Activated CD4-positive, alpha-beta T cell treated with anti-CD3 and anti-CD28 coated beads, Interleukin-2, Interleukin-6, amounts not matched to agents 100 ng/mL and 50 ng/mL, durations not matched to agents 16 hours and 8 hours (primary cell): Measurements from ENCODE around the gene B9D2.
"Not testable (repeated sequence)": the region's sequence is repeated elsewhere in the genome, so short reads cannot be mapped to it uniquely, and the experiment has no call there.

ENCODE experiments used
- DNase-seq: peaks from one replicate; pipeline ENCODE4 v3.0.0-alpha.2; 2020

B9D2 gene

GRCh38 chr19:41353466-41354342 is 10.2 kb downstream of the B9D2 start, which contains the start of gene TGFB1:
Gene TGFB1, minus strand, starts transcription at chr19:41353922. Its CDS starts 878 bp downstream, at chr19:41353044.
- peak; percentile 94 for DNase-seq

GRCh38 chr19:41352609-41353465 is 11.1 kb downstream of the B9D2 start:
- peak; percentile 85 for DNase-seq

GRCh38 chr19:41352279-41352608 is 11.7 kb downstream of the B9D2 start:
- DNase-seq, result no peak

- DNase-seq, result peak; percentile 85
Measured at GRCh38 chr19:41351339-41352245, 12.4 kb downstream of the B9D2 start.

- peak; percentile 32 for DNase-seq
Measured at GRCh38 chr19:41350735-41351338, 13.1 kb downstream of the B9D2 start.

GRCh38 chr19:41346916-41347315 is 17.0 kb downstream of the B9D2 start:
- DNase-seq, result not testable (repeated sequence)

- no peak for DNase-seq
Measured at GRCh38 chr19:41344162-41344561, 19.8 kb downstream of the B9D2 start.

- no peak for DNase-seq
Measured at GRCh38 chr19:41341669-41342490, 22.1 kb downstream of the B9D2 start.

- no peak for DNase-seq
Measured at GRCh38 chr19:41339936-41340335, 24.0 kb downstream of the B9D2 start.

- DNase-seq, result no peak
Measured at GRCh38 chr19:41335467-41335866, 28.5 kb downstream of the B9D2 start.

- no peak for DNase-seq
Measured at GRCh38 chr19:41334793-41335192, 29.2 kb downstream of the B9D2 start.

GRCh38 chr19:41332468-41332867 is 31.5 kb downstream of the B9D2 start:
- no peak for DNase-seq

GRCh38 chr19:41332000-41332399 is 31.9 kb downstream of the B9D2 start:
- no peak for DNase-seq

- no peak for DNase-seq
Measured at GRCh38 chr19:41330946-41331678, 32.8 kb downstream of the B9D2 start.

- no peak for DNase-seq
Measured at GRCh38 chr19:41330481-41330880, 33.5 kb downstream of the B9D2 start.

- no peak for DNase-seq
Measured at GRCh38 chr19:41328842-41329225, 35.1 kb downstream of the B9D2 start.

GRCh38 chr19:41328157-41328841 is 35.6 kb downstream of the B9D2 start:
- no peak for DNase-seq

- peak; percentile 92 for DNase-seq
Measured at GRCh38 chr19:41327576-41328156, 36.3 kb downstream of the B9D2 start.

GRCh38 chr19:41327076-41327575 is 36.8 kb downstream of the B9D2 start:
- no peak for DNase-seq
